Glutamatergic neuron (in vitro differentiated cells): ENCODE data around the gene PRRT1B. TPM values are rescaled to one million over a fixed set of nuclear protein-coding genes. Genes with fewer than 3 reads are reported as not detected.

Experiments
- DNase-seq: peaks from one replicate; pipeline ENCODE4 v3.0.0; 2022
- H3K27ac Mint-ChIP-seq: one replicate; pipeline ENCODE4 v1.8.0; 2020; ENCODE audit warnings: mild to moderate bottlenecking, mixed read lengths, inconsistent platforms; ENCODE audit not compliant: unreplicated experiment
- H3K27me3 Mint-ChIP-seq: one replicate; pipeline ENCODE4 v1.8.0; 2020; ENCODE audit warnings: mild to moderate bottlenecking, moderate library complexity, mixed read lengths, inconsistent platforms; ENCODE audit not compliant: unreplicated experiment
- H3K36me3 Mint-ChIP-seq: one replicate; pipeline ENCODE4 v1.8.0; 2020; ENCODE audit warnings: mild to moderate bottlenecking, mixed read lengths, inconsistent platforms; ENCODE audit not compliant: unreplicated experiment
- H3K4me1 Mint-ChIP-seq: one replicate; pipeline ENCODE4 v1.8.0; 2020; ENCODE audit warnings: mild to moderate bottlenecking, low read depth, mixed read lengths, inconsistent platforms; ENCODE audit not compliant: unreplicated experiment
- H3K4me3 Mint-ChIP-seq: one replicate; pipeline ENCODE4 v1.8.0; 2020; ENCODE audit warnings: mild to moderate bottlenecking, mixed read lengths, inconsistent platforms; ENCODE audit not compliant: unreplicated experiment
- H3K9me3 Mint-ChIP-seq: one replicate; pipeline ENCODE4 v1.8.0; 2020; ENCODE audit warnings: mild to moderate bottlenecking, moderate library complexity, mixed read lengths, inconsistent platforms; ENCODE audit not compliant: unreplicated experiment
- total RNA-seq: library from RNA; stranded (reverse); fragmentation: NEBNext Ultra II Directional; extraction: Animal tissue kit (Norgen Biotek cat#: 25700); gene quantifications from one replicate; pipeline ENCODE4 v1.2.1, GENCODE V29; 2021; ENCODE audit not compliant: unreplicated experiment
- TF ChIP-seq, protein P1 (sequence below): fragments of 200-600 bp; sonication (generic); IDR thresholded peaks from one replicate; pipeline ENCODE4 v1.5.0; 2021; ENCODE audit not compliant: partially characterized antibody, unreplicated experiment

PRRT1B gene
- total RNA-seq, 1 donor from 2014 or later = not detected

GRCh38 chr9:131500377-131500776 is 44.9 kb upstream of the PRRT1B start:
- Mint-ChIP-seq H3K27me3 (peaks cover 19% of the 10 kb centered on the region), H3K36me3 (peaks cover 6% of the 10 kb centered on the region), H3K9me3 (peaks cover 40% of the 10 kb centered on the region), H3K4me3 (no peak overlapping the region), H3K4me1 (peaks cover 17% of the 10 kb centered on the region), H3K27ac (peak overlapping the region; percentile 53)
- TF ChIP-seq, protein P1, sequence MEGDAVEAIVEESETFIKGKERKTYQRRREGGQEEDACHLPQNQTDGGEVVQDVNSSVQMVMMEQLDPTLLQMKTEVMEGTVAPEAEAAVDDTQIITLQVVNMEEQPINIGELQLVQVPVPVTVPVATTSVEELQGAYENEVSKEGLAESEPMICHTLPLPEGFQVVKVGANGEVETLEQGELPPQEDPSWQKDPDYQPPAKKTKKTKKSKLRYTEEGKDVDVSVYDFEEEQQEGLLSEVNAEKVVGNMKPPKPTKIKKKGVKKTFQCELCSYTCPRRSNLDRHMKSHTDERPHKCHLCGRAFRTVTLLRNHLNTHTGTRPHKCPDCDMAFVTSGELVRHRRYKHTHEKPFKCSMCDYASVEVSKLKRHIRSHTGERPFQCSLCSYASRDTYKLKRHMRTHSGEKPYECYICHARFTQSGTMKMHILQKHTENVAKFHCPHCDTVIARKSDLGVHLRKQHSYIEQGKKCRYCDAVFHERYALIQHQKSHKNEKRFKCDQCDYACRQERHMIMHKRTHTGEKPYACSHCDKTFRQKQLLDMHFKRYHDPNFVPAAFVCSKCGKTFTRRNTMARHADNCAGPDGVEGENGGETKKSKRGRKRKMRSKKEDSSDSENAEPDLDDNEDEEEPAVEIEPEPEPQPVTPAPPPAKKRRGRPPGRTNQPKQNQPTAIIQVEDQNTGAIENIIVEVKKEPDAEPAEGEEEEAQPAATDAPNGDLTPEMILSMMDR = no peak
- no peak for DNase-seq

GRCh38 chr9:131500939-131501541 is 44.3 kb upstream of the PRRT1B start:
- Mint-ChIP-seq H3K27ac (peak overlapping the region; percentile 72), H3K4me3 (peak overlapping the region; percentile 67), H3K9me3 (peaks cover 38% of the 10 kb centered on the region), H3K4me1 (peaks cover 17% of the 10 kb centered on the region), H3K27me3 (peaks cover 18% of the 10 kb centered on the region), H3K36me3 (peaks cover 6% of the 10 kb centered on the region)
- TF ChIP-seq, protein P1 = no peak
- DNase-seq = no peak

DNA sequence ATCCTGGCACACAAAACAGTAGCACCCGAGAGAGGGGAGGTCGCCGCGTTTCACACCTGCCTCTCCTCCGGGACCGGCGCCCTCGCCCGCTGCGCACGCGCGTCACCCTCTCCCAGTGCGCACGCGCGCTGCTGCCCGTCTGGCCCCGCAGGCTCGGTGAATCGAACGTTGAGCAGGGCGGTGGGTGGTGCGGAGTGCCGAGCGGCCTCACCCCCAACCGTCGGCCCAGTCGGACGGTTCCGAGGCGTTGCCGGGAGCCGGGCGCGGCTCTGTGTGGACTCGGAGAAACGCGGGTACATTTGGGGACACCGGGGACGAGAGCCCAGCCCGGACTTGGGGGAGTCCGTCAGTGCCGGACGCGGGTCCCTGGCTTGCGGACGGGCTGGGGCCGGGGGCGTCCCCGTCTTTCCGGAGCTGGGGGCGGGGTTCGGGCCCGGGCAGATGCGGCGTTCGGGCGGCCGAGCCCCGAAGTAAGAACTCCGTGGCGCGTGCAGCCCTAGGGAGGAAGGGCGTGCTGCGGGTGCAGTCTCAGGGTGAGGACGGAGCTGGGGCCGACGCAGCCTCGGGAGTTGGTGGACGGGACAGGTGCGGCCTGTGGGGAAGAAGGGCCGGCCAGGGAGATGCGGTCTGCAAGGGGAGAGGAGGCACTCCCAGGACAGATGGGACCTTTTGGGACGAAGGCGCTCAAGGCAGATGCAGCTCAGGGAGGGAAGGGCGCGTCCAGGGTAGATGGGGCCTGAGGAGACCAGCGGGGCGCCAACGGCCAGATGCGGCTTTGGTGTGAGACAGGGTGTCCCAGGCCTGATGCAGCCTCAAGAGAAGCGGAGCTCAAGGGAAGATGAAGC is 42.3 kb upstream of the PRRT1B start, which contains the start of gene POMT1:
Gene POMT1, plus strand, starts transcription at position 138 of the 845 bp plus-strand sequence. CDS start 1,301 bp downstream, outside the sequence.
- peak; percentile 93 for DNase-seq
- Mint-ChIP-seq H3K4me3 (peak within 1 kb of the TSS; percentile 99), H3K36me3 (peaks cover 6% of the 10 kb centered on the region), H3K4me1 (peaks cover 18% of the 10 kb centered on the region), H3K9me3 (peaks cover 34% of the 10 kb centered on the region), H3K27ac (peak within 1 kb of the TSS; percentile 93), H3K27me3 (peaks cover 16% of the 10 kb centered on the region)
- TF ChIP-seq, protein P1 = no peak

DNA sequence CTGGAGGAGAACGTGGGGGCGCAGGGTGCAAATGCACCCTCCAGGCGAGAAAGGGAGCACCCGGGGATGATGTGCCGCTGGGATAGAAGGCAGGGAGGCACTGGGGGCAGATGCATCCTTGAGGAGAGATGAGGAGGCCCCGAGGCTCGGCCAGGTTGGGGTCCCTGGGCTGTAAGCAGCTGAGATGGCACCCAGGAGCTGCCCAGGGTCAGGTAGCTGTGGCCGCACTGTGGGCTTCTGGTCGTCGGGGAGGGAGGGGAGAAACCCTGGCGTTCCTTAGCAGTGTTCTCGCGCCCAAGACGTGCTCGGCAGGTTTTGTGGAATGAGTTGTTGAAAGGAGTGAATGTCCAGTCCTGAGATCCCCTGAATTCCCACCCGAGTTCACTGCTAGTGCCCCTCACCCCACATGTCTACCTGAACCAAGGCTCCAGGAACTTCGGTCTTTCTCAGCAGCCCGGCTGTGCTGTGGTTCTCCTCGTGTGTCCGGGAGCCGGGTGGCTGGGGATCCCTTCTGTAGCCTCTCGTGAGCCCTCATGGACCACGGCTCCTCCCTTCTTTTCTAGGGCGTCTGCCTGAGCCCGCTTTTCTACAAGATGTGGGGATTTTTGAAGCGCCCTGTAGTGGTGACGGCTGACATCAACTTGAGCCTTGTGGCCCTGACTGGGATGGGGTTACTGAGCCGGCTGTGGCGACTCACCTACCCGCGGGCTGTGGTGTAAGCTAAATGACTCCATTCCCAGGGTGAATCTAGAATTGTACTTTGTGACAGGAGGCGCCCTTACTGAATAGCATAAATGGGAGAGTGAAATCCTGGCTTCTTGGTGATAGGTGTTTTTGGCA is 41.5 kb upstream of the PRRT1B start:
- Mint-ChIP-seq H3K4me3 (peak overlapping the region; percentile 99), H3K9me3 (peaks cover 31% of the 10 kb centered on the region), H3K27ac (peak overlapping the region; percentile 90), H3K36me3 (peaks cover 6% of the 10 kb centered on the region), H3K27me3 (peaks cover 15% of the 10 kb centered on the region), H3K4me1 (peaks cover 18% of the 10 kb centered on the region)
- TF ChIP-seq, protein P1 = no peak
- no peak for DNase-seq
